Muscle of back (tissue), 13 donors: Measurements from ENCODE around the gene DNAJB1. TPM values are rescaled to one million over a fixed set of nuclear protein-coding genes. Genes with fewer than 3 reads are reported as not detected.
A peak's percentile ranks its signal among the peaks of the same experiment; 100 is the strongest.
"Not testable (repeated sequence)": the region's sequence is repeated elsewhere in the genome, so short reads cannot be mapped to it uniquely, and the experiment has no call there.

Experiments used
- DNase-seq, 3 donors: peaks; one replicate each; pipeline versions ENCODE4 v3.0.0 to v3.0.0-alpha.2; 2013
- long read RNA-seq, 9 donors: transcript quantifications; one replicate each; lab custom pipeline, GENCODE V29; 2026
- polyA plus RNA-seq, 10 donors: library from polyadenylated mRNA; unstranded; fragments of 120-200 nt; gene quantifications; one replicate each; pipeline ENCODE4 v1.2.1, GENCODE V29; 2013; ENCODE audit not compliant: insufficient read length in 10 of 10

DNAJB1 gene
- 100 to 1,000 TPM in 1 of 10 donors, 10 to 100 TPM in 9; 65.2 to 106 (median 74.9) TPM for polyA plus RNA-seq
- long read RNA-seq, donor 1, transcript DNAJB1-201 (3 exons, 2,264 nt), result major isoform, 19 of 94 reads
- long read RNA-seq, donor 1, partial matches to known transcripts, result 57 of 94 reads
- long read RNA-seq, donor 1, other reads (novel, unspliced or antisense), result 16 of 94 reads
- long read RNA-seq, donor 2, transcript DNAJB1-201 (3 exons, 2,264 nt), result major isoform, 18 of 19 reads
- long read RNA-seq, donor 2, partial matches to known transcripts, result 0 of 19 reads
- long read RNA-seq, donor 2, other reads (novel, unspliced or antisense), result 0 of 19 reads
- long read RNA-seq, donor 3, result 0 reads
- long read RNA-seq, donor 4, transcript DNAJB1-201 (3 exons, 2,264 nt), result major isoform, 15 of 20 reads
- long read RNA-seq, donor 4, partial matches to known transcripts, result 5 of 20 reads
- long read RNA-seq, donor 4, other reads (novel, unspliced or antisense), result 0 of 20 reads
- long read RNA-seq, donor 5, transcript DNAJB1-201 (3 exons, 2,264 nt), result major isoform, 34 of 77 reads
- long read RNA-seq, donor 5, partial matches to known transcripts, result 34 of 77 reads
- long read RNA-seq, donor 5, other reads (novel, unspliced or antisense), result 6 of 77 reads
- long read RNA-seq, donor 6, transcript DNAJB1-201 (3 exons, 2,264 nt), result major isoform, 20 of 47 reads
- long read RNA-seq, donor 6, partial matches to known transcripts, result 23 of 47 reads
- long read RNA-seq, donor 6, other reads (novel, unspliced or antisense), result 0 of 47 reads
- long read RNA-seq, donor 7, transcript DNAJB1-201 (3 exons, 2,264 nt), result major isoform, 19 of 32 reads
- long read RNA-seq, donor 7, partial matches to known transcripts, result 13 of 32 reads
- long read RNA-seq, donor 7, other reads (novel, unspliced or antisense), result 0 of 32 reads
- long read RNA-seq, donor 8, transcript DNAJB1-201 (3 exons, 2,264 nt), result major isoform, 19 of 38 reads
- long read RNA-seq, donor 8, partial matches to known transcripts, result 18 of 38 reads
- long read RNA-seq, donor 8, other reads (novel, unspliced or antisense), result 0 of 38 reads
- long read RNA-seq, donor 9, transcript DNAJB1-201 (3 exons, 2,264 nt), result major isoform, 6 of 6 reads
- long read RNA-seq, donor 9, partial matches to known transcripts, result 0 of 6 reads
- long read RNA-seq, donor 9, other reads (novel, unspliced or antisense), result 0 of 6 reads

DNA sequence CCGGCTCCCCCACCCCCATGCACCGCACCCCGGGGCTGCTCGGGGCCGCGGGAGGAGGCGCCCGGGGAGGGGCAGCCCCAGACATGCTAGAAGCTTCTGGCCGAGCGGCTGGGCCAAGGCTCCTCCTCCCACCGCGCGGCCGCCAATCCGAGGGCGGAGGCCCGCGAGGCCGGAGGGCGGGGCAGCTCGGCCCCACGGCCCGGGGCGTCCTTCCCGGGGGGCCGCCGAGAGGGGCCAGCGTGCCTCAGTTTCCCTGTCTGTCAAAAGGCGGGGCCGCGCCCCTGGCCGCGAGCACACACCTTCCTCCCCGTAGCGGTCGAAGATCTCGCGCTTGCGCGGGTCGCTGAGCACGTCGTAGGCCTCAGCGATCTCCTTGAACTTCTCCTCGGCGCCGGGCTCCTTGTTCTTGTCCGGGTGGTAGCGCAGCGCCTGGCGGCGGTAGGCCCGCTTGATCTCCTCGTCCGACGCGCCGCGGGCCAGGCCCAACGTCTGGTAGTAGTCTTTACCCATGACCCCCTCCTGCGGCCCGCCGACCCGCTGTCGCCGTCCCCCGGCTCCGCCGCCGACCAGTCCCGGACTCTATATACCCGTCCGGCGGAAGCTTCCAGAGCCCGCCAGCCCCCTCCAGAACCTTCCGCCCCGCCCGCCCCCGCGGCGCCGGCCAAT is at the start of gene DNAJB1:
Gene DNAJB1, minus strand, starts transcription at position 558 of the 666 bp plus-strand sequence. Its CDS starts 48 bp downstream, at position 510.
- peak; percentile 83 to 98 (median 84) for DNase-seq

DNA sequence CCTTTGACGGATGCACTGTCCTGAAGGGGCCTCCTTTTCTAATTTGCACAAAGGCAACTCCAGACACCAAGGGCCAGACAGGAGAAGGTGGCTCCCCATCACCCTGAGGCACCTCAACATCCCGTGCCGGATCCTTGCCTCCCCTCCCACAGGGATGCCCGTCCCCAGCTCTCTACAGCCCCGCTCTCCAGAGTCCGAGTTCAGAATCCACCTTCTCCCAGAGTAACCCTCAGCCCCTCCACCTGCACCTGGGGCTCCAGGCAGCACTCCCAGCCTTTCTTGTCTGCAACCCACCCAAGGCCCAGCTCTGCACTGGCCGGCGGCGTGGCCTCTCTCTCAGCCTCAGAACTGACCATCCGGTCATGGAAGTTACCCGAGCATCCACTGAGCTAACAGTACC is 48.9 kb upstream of the DNAJB1 start:
- DNase-seq, result no peak

DNA sequence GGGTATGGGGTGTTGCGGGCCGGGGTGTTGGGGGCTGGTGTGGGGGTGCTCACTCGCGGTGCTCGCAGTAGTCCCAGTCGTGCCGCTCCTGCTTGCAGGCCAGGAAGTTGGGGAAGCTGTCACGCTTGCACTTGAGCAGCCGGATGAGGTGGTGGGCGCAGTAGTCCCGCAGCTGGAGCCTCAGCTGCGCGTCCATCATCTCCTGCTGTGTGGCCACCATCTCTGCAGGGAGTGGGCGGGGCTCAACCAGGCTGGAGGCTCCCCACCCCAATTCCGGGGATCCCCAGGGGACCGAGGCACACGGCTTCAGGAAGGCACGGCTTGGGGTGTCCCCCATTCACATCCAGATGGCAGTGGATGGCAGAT is 48.5 kb upstream of the DNAJB1 start:
- DNase-seq, result no peak

DNA sequence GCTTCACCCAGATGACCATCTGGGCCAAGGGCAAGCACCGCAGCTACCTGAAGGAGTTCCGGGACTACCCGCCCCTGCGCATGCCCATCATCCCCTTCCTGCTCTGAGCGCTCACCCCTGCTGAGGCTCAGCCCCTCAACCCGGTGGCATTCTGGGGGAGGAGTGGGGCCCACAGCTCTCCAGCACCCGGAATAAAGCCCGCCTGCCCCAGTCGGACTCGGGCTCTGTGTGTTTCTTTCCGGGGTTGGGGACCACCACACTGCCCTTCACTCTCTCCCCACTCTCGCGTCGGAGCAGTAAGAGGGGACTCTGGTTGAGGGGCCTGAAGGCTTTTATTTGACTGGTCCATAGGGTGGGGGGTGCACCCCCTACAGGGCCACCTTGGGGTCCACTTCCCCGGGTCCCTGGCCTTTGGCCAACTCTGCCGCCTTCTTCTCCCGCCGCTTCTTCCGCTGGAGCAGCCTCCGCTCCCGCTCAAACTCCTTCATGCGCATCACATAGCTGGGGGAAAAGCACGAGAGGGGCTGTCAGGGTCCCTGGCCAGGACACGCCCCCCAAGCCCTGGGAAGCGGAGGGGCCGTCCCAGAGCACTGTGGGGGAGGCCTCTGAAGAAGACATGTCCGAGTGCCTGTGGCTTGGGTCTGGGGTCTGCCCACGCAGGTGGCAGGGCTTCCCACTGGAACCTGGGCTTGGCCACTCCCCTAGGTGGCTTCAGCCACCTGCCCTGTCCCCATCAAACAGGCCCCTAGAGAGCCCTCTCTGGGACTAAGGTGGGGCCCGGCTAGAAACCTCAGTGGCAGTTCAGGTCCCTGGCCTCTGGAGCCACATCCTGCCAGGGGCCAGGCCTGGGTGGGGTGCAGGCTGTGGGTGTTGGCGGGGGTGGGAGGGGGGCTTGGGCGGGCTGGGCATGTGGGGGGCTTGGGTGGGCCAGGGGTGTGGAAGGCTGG is 47.8 kb upstream of the DNAJB1 start:
- no peak for DNase-seq

DNA sequence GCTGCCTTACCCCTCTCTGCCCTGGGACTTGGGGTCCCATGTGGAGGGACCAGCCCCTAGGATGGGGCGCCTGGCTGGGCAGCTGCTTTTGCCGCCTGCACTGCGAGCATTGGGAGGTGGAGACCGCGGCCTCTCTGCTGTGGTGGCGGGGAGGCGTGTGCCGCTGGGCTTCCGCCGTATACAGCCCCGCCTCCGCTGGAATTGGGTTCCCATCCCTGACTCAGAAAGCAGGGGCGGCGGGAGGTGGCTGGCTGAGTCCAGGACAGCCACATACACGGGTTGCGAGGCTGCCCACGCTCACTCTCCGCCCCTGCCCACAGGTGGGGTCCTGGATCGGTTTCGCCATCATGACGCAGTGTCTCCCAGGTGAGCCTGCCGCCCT is 47.1 kb upstream of the DNAJB1 start:
- no peak for DNase-seq

DNA sequence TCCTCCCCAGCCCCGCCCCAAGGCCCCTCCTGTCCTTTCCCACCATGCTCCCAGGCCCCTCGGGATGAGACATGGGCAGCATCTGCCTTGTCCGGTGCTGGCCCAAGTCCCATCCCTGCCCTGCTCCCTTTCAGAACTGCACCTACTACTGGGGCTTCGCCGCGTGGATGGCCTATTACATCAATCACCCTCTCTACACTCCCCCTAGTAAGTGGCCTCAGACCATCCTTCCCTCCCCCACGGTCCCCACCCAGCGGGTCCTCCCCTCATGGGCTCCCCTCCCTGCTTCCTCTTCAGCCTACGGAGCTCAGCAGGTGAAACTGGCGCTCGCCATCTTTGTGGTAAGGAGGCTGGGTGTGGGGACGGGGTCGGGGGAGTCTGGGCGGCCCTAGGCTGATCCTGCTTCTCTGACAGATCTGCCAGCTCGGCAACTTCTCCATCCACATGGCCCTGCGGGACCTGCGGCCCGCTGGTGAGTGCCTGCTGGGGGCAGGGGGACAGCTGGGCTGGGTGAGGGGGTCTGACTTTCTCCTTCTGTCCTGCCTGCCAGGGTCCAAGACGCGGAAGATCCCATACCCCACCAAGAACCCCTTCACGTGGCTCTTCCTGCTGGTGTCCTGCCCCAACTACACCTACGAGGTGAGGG is 46.6 kb upstream of the DNAJB1 start:
- not testable (repeated sequence) for DNase-seq

DNA sequence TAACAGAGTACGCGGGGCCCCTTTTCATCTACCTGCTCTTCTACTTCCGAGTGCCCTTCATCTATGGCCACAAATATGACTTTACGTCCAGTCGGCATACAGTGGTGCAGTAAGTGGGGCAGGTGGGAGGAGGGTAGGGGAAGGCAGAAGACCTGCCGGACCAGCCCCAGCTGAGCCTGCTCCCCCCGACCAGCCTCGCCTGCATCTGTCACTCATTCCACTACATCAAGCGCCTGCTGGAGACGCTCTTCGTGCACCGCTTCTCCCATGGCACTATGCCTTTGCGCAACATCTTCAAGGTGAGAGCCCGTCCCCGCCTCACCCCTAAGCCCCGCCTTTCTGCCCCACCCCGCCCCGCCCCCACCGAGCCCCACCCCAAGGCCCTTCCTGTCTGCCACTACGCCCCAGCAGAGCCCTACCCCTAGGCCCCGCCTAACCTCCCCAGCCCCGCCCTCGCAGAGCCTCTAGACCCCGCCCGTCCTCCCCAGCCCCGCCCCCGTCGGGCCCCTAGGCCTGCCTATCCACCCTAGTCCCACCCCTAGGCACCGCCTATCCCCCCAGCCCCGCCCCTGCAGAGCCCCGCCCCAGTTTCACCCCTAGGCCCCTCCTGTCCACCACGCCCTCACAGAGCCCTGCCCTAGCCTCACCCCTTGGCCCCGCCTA is 45.9 kb upstream of the DNAJB1 start:
- no peak for DNase-seq

DNA sequence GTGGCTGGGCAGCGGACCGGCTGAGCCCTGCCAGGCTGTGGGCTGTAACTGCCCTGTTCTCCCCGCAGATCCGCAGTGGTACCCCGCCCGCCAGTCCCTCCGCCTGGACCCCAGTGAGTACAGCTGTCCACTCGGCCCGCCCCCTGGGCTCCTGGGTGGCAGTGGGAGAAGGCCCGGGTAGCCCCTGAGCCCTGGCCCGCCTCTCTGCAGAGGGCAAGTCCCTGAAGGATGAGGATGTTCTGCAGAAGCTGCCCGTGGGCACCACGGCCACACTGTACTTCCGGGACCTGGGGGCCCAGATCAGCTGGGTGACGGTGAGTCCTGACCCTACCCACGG is 45.4 kb upstream of the DNAJB1 start:
- DNase-seq, result no peak

DNA sequence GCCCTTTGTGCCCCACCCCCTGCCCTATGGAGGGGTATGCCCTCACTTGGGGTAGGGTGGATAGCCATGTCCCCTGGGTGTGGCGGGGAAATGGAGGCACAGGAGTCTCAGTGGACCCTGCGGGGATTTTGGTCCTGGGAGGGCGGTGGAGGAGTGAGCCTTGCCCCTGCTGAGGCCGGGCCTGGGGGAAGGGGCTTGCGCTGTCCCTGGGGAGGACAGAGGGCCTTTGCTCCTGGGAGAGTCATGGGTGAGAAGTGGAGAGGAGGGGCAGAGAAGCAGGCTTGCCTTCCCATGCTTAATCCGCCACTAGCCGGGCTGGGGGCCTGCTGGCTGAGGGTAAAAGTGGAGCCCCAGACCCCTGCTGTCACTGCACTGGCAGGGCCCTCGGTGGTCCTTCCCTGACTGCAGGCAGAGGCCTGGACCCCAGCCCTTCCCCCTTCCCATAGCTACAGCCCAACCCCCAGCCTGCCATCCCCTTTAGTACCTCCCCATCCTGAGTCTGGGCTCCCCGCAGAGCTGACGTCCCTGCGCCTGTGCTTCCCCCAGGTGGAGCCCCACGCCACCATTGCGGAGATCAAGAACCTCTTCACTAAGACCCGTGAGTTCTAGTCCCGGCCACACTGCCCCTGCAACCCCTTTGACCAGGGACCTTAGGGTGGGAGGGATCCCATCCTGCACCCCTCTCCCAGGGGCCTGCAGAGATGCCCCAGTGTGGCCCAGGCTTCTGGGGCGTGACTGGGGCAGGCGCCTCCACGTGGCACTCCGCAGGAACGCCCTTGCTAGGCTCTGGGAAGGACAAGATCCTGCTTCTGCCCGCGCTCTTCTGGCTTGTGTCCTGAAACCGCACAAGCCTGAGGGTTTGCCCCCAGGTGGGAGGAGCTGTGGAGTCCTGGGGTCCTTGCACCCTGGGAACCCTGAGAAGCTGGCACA is 44.7 kb upstream of the DNAJB1 start:
- DNase-seq, result no peak

DNA sequence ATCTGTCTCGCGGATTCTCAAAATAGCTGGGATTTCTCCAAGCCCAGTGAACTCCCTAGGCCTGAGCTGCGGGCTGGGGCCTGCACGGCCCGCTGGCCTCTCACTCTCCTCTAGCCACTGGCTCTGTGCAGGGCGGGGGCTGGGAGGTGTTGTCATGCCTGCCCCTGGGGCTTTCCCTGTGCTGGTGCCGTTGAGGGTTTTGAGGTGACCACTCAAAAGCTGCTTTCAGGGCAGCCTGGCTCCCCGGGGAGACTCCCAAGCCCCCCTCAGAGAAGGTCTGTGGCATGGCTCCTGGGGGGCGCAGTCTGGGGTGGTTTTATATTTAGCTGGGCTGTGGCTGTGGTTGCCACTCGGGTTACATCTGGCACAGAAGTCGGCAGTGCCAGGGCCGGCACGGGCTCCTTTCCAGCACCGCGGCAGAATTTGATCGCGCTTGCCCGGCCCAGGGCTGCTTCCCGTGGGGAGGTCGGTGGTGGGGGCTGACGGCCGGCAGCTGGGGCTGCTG is 43.7 kb upstream of the DNAJB1 start:
- peak in 2 of 3 donors; percentile 60 to 73 for DNase-seq

DNA sequence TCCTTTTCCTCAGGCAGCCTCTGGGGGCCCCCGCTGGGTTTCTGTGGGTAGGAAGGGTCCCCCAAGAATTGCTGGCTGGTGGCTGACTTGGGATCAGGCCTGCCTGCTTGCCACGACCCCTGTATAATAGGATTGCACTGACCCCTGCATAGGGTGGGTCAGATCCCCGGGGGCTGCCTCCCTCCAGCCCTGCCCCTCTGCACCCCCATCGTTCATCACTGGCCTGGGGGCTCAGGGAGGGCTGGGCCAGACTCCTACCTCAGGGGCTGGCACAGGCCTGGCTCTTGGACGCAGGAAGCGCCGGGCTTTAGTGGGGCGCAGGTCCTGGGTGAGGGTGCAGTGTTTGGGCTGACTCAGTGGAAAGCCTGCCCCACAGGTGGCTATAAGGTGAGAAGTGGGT is 43.1 kb upstream of the DNAJB1 start:
- no peak for DNase-seq

DNA sequence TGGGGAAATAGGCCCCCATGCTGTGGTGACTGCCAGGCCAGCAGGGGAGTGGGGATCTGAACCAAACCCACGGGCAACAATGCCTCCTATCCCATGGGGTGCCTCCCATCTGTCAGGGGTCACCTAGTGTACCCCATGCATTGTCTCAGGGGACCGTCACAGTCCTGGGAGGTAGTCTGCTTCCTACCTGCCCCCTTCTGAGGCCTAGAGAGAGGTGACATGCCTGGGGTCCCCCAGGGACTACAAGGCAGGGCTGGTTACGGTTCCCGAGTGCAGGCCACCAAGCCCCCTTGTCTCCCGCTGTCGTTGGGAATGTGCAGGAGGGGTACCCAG is 42.5 kb upstream of the DNAJB1 start:
- DNase-seq, result no peak

DNA sequence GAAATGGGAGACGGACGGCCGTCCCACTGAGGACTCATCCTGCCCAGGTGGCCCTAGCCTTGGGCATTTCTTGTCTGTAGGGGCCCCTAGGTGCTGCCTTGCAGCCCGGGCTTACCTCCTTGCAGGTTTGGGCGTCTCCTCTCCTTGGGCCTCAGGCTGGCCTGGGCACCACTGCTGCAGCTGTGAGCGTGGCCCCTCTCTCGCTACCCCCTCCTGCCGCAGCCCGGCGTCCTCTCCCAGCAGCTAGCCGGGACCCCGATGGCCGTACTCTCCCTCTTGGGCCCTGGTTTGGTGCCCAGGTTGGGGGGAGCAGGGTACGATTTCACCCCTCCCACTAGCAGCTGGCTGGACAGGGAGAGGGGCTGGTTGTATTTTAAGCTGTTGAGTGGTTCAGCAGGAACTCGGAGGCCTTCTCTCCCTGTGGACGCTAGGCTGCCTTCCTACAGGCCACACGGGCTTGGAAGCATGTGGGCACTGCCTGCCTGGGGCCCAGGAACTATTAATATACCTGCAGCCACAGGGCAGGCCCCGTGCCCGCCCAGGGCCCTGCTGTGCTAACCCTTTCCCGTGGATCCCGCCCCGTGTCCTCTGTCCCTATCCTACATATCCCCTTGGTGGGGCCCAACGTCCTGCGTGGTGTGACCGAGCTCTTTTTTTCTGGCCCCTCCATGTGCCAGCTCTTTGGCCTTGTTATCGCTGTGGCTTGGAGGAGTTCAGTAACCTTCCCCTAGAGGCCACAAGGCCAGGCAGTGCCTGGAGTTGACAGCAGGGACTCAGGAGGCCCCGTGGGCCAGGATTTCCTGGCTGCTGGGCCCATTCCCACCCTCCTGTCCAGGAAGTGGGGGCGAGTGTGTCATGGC is 41.9 kb upstream of the DNAJB1 start:
- DNase-seq, result no peak

DNA sequence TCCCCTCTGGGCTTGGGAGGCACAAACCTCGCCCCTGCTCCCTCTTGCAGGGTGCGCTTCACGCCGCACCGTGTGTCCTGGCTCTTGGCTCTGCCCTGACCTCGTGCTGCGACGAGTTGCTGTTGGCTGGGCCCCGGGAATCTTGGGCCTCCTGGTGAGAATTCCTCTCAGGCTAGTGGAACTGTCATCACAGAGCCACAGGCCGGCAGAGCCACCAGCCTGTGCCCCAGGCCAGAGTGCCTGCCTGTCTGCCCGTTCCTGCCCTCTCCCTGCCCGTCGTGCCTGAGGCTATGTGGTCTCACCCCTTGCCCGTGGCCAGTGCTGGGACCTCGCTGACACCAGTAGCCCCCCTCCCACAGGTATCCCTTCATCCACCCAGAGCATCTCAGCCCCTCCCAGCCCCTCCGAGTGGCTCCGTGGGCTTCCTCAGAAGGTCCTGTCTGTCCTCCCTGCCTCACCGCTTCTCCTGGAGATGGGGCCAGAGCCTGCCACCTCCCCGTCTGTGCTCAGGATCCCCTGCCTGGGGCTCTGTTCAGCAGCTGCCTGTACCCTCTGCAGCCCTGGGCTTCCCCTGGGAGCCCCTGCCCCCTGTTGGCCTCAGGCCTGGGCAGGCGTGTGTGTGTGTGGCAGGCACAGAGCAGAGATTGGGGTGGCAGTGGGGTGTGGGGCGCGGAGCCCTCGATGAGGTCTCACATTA is 40.3 kb upstream of the DNAJB1 start:
- DNase-seq, result no peak

DNA sequence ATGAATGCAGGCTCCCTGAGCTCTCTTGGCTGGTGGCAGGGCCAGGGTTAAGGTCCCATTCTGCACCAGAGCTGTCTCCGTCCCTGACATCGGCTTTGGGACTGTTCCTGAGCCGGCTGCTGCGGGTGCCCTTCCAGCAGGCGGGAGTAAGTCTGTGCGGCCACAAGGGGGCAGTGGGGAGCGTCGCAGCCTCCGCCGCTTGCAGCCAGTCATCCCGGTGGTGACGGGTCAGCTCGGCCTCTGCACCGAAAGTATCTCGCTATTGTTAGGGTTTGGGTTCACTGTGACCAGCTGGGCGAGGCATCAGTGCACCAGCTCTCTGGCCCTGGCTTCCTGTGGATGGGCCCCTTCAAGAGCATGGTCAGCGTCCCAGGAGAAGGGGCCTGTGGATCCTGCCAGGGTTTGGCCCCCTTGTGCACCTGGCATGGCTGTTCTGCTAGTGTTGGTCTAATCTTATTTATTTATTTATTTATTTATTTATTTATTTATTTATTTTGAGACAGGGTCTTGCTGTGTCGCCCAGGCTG is 38.5 kb upstream of the DNAJB1 start:
- peak; percentile 57 to 88 (median 78) for DNase-seq

DNA sequence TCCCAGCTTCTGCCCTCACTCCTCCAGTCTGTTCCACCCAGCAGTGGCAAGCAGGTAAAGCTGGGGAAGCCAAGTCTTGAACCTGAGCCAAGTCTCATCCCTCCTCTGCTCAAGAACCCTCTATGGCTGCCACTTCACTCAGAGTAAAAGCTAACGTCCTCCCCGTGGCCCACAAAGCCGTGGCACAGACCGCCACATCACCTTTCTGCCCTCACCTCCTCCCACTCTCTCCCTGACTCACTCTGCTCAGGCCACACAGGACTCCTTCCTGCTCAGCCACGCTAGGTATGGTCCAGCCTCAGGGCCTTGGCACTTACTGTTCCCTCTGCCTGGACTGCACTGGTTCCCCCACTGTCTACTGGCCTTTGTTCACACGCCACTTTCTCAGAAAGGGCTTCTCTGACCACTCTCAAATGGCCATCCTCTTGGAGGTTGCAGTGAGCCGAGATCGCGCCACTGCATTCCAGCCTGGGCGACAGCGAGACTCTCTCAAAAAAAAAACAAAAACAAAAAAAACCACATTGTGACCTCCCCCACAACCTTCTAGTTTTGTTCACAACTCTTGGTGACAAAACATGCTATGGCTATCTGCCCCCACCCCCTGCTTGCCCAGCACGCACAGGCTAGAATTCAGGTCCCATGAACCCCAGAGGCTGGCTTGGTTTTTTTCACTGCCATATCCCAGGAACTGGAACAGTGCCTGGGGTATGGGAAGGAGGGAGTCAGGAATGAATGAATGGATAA is 37.9 kb upstream of the DNAJB1 start:
- DNase-seq, result no peak
